ENCODE data around the gene C1orf21.

Gene C1orf21

GRCh38 chr1:184635980-184636431, 249.2 kb downstream of the C1orf21 start:
- no peak for DNase-seq

GRCh38 chr1:184637664-184638240, 250.9 kb downstream of the C1orf21 start:
- no peak for DNase-seq

DNA sequence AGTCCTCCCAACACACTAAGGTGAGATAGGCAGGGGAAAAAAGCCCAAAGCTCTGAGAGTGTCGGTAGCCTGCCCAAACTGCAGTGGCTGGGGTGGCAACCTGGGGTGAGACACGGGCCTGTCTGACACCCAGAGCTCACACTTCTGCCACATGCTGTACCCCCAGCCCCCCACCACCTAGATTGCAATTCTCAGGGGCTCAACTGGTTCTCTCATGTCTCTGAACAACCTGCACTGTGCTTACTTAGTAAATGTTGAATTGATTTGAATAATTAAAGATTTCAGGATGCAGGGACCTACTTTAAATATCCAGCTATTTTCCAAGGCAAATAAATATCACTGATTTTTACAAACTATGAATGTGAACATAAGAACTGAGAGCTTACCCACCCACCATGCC, 252.4 kb downstream of the C1orf21 start:
- DNase-seq = no peak

- DNase-seq = no peak
Observed at GRCh38 chr1:184640505-184640904, 253.7 kb downstream of the C1orf21 start.

DNA sequence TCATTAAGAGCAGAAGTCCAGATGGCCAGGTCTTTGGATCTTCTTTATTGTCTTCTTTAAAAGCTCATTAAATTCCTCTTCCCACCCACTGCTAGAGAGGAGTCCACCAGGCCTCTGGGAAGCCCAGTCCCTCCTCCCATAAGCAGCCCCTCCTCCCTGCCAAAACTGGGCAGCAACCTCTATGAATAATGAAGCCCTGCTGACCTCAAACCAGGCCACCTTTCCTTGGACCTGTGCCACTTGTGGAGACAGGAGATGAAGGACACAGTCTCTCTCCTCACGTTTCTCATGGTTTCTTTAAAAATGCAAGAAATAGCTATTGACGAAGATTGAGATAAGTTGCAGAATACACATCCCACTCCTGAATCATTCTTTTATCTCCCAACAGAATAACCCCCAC, 255.1 kb downstream of the C1orf21 start:
- DNase-seq = no peak

- no peak for DNase-seq
Observed at GRCh38 chr1:184643661-184644060, 256.8 kb downstream of the C1orf21 start.

DNA sequence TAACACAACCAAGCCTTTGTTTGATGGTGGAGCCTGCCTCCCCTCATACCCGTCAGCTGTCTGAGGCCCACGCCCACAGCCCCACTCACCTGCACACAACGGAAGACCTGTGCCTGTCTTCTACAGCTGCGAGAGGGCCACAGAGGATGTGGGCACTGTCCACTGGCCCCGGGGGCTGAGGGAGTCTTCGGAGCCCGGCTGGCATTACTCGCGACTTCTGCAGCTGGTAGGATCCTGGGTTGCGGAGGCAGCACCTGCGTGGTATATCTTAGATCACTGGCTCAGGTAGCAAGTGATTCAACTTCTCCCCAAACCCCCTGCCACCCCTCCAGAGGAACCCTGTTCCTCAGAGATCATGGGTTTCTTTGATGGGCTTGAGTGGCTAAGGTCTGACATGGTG, 257.9 kb downstream of the C1orf21 start:
- DNase-seq = no peak

GRCh38 chr1:184646178-184646701, 259.4 kb downstream of the C1orf21 start:
- no peak for DNase-seq

GRCh38 chr1:184646824-184647223, 260.0 kb downstream of the C1orf21 start:
- DNase-seq = no peak

GRCh38 chr1:184647471-184647870, 260.6 kb downstream of the C1orf21 start:
- no peak for DNase-seq

DNA sequence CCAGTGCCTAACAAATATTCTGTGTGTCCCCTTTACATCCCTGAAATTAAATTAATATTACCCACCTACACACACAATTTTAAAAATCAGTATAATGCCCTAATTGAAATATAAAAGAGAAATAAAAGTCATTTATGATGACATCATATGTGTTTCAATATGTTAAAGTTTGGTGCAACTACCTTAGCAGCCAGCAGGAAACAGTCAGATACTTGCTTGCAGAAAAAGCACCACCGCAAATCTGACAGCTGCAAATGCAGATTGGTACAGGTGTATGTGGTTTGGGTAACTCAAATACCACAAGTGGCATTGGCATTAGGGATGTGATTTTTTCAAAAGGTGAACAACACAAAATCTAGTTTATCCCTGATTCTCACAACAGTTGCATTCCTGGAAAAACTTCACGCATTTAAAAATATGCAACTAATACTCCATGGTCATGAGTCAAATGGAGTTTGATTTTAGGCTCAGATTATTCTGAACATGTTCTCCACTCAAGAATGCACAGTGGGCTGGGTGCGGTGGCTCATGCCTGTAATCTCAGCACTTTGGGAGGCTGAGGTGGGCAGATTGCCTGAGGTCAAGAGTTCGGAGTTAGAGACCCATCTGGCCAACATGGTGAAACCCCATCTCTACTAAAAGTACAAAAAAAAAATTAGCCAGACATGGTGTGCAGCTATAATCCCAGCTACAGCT, 261.5 kb downstream of the C1orf21 start:
- peak; percentile 77 for DNase-seq

DNA sequence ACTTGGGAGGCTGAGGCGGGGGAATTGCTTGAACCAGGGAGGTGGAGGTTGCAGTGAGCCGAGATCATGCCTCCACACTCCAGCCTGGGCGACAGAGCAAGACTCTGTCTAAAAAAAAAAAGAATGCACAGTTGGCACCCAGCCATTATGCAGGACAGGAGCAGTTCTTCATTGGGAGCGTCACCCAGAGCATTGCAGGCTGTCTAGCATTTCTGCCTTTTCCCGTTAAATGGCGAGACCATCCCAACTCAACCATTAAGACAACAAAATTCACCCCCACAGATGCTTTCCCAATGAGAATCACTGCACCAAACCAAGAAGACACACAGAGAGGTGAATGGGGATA, 262.0 kb downstream of the C1orf21 start:
- DNase-seq = peak; percentile 34

DNA sequence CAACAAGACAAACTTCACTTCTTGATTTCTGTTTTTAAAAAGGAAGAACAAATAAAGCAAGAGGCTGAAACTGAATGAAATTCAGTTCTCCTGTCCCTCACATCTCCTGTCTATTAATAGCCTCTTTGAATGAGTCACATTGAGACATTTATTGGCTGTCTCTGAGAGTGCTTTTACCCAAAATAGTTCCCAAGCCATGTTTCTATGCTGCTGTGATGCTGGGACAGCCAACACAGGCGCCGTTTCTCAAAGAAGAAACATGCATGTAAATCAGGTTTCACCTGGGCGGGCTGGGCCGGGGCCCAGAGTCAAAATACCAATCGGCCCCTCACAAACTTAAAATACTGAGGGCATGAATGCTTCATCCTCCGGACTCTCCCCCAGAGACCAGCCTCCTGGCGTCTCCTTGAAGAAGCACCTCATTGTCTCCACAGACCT, 262.6 kb downstream of the C1orf21 start:
- DNase-seq = peak; percentile 62

DNA sequence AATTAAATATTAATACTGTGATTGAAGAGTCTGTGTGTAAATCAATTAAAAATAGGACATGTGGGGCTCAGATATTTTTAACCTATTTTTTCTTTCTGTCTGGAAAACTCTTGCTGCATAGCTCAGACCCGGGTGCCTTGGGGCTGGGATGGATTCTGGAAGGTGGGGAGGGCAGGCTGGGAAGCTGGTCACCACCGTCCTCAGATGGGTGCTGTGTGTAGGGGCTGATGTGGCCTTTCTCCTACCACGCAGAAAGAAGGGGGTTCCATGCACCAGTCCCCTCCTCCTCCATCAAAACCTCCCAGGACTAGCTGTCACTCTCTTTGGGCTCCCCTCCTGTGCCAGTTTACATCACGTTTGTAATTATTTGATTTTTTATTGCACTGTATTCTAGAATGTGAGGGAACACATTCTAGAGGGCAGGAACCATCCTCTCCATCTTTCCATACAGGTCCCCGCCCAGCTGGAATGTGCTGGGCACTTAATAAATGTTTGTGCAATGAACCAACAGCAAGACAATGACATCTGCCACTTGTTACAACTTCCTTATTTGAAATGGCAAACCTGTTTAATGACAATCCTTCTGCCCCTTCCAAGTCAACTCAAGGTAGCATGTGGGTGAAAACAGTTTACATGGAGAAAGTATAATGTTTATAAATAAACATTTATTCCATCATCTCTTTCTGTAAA, 263.5 kb downstream of the C1orf21 start:
- no peak for DNase-seq

DNA sequence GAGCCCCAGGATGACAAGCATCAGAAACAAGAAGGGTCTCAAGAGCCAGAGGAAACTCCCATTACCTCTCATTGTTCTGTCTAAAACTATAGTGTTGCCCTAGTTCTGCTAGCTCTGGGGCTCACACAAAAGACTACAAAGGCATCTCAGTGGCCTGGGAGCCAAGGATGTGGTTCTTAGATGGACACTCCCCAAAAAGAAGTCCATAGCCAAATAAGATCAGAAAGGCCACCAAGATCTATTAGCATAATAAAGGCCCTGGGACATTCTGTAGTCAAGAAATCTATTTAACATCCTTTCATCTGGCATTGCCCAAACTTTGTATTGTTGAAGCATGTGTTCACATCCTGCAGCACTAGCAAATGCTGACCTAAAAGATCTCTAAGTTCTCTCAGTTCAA, 268.4 kb downstream of the C1orf21 start:
- DNase-seq = no peak

DNA sequence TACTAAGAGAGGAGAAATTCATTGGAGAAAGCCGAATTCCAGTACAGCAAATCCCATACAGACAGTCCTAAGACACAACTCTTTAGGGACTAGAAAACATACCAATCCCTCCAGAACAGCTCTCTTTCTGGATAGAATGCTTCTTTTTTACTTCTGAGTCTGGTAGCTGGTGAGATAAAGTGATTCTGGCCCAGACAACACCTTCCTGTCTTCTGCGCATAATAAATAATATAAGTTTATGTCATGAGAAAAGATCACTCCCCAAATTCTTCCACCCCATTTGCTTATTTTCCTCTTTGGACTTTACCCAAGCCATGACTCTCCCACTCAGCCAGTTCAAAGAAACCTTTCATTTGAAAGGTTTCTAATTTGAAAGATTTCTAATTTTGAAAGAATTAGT, 269.4 kb downstream of the C1orf21 start:
- no peak for DNase-seq

DNA sequence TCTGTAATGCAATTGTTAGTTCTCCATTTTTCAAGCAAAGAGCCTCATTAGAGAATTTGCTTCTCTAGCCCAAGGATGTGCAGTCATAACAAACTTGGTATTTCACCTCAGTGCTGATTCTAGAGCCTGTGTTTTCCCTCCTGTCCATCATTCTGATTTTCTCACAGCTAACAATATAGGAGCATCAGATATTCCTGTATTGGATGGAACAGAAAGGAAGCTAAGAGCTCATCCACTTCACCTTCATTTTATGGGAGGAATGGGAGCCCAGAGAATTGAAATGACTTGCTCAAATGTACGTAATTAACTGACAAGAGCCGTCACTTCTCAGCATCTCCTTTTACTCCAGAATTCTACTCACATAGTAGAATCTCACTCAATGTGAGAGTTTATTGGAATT, 271.2 kb downstream of the C1orf21 start:
- DNase-seq = no peak

GRCh38 chr1:184660462-184661191, 273.8 kb downstream of the C1orf21 start:
- no peak for DNase-seq

GRCh38 chr1:184661801-184662200, 275.0 kb downstream of the C1orf21 start:
- no peak for DNase-seq

DNA sequence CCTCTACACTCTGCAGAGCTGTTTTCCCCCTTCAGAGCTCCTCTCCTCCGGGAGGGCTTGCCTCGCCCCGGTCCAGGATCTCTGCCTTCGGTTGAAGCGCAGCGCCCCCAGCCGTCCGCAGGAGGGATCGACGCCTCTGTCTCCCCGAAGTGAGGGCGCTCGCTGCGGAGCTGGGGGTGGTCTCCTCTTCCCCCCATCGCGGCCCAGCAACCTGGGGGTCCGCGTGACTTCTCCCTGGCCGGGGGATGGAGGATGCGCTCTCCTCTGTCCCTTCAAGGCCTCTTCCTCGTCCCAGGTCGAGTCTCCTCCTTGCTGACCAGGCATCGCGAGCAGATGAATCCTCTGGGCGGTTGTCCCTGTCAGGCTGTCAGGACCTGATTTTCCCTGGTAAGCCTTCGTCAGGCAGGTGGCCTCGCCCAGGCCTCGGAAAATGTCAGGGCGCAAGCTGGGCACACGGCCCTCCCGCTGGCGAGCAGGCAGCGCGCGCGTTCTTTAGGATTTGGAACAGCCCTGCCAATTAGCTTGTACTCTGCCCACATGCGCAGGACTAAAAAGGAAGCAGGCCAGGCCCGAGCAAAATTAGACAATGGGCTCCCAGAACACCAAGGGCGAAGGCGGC, 277.3 kb downstream of the C1orf21 start:
- DNase-seq = peak; percentile 70

DNA sequence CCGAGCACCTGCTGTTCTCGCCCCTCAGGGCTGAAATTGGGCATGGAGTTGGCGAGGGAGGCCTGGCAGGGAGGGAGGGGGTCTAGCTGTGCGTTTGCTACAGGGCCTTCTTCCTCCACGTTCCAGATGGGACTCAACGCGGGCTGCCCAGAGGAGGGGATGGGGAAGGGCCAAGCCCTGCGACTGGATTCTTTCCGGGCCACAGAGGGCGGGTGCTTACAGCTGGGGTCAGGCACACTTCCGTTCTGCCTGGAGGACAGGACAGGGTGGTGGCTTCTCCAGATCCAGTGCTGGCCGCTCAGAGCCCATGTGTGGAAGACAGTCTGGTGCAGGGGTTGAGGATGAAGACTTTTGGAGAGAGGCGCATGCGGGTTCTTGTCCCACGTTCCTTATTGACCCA, 277.8 kb downstream of the C1orf21 start:
- no peak for DNase-seq

DNA sequence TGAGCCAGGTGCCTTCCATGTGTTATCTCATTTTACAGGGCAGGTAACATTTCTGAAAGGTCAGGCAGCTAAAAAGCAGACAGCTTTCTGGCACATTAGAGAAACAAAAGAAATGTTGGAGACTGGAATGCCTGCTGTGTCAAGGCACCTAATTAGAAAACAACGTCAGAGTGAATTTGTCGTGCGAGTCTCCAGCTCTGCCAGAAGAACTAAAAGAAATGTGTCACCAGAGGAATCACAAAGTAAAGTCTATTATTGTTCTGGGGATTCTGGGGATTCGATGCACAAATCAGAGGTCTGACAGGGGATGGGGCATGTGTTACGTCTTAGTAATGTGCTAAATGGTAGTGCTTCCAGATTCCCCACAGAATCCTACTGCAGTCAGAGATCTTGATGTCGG, 278.5 kb downstream of the C1orf21 start:
- DNase-seq = no peak

- DNase-seq = no peak
Observed at GRCh38 chr1:184669391-184669790, 282.6 kb downstream of the C1orf21 start.
